Astrocyte (in vitro differentiated cells and primary cell): ENCODE measurements around the gene ARAP1. TPM values are rescaled to one million over a fixed set of nuclear protein-coding genes. Genes with fewer than 3 reads are reported as not detected.

Experiments used
- DNase-seq: peaks from one replicate; pipeline ENCODE4 v3.0.0-alpha.2; 2010; ENCODE audit warnings: low read depth
- FAIRE-seq: peaks from 2 replicates; lab custom pipeline; 2011; peaks lifted over from hg19 to GRCh38; lab: Jason Lieb, UNC
- H2AFZ ChIP-seq: 2 replicates; pipeline ENCODE4 v1.6.0; 2012; ENCODE audit warnings: low read depth, low read length, inconsistent platforms
- H3K27ac ChIP-seq: 2 replicates; pipeline ENCODE4 v1.5.1; 2011; ENCODE audit warnings: low read depth, low read length, inconsistent platforms
- H3K27me3 ChIP-seq: 2 replicates; pipeline ENCODE4 v1.6.0; 2011; ENCODE audit warnings: low read length, inconsistent platforms; ENCODE audit not compliant: insufficient read depth
- H3K36me3 ChIP-seq: 2 replicates; pipeline ENCODE4 v1.5.1; 2011; ENCODE audit warnings: low read length, inconsistent platforms; ENCODE audit not compliant: insufficient read depth
- H3K4me1 ChIP-seq: 2 replicates; pipeline ENCODE4 v1.5.1; 2011; ENCODE audit warnings: low read length, inconsistent platforms; ENCODE audit not compliant: insufficient read depth
- H3K4me2 ChIP-seq: 2 replicates; pipeline ENCODE4 v1.6.0; 2012; ENCODE audit warnings: low read length, inconsistent platforms
- H3K4me3 ChIP-seq: 2 replicates; pipeline ENCODE4 v1.5.1; 2011; ENCODE audit warnings: low read depth, mild to moderate bottlenecking, low read length, inconsistent platforms; ENCODE audit not compliant: insufficient read depth
- H3K79me2 ChIP-seq: 2 replicates; pipeline ENCODE4 v1.6.0; 2012; ENCODE audit warnings: mild to moderate bottlenecking, low read length, inconsistent platforms; ENCODE audit not compliant: insufficient read depth
- H3K9ac ChIP-seq: 2 replicates; pipeline ENCODE4 v1.6.0; 2012; ENCODE audit warnings: mild to moderate bottlenecking, low read length, inconsistent platforms
- H3K9me3 ChIP-seq: 2 replicates; pipeline ENCODE4 v1.5.1; 2012; ENCODE audit warnings: low read depth, mild to moderate bottlenecking, low read length, inconsistent platforms; ENCODE audit not compliant: insufficient read depth
- H4K20me1 ChIP-seq: 2 replicates; pipeline ENCODE4 v1.6.0; 2012; ENCODE audit warnings: low read length, inconsistent platforms; ENCODE audit not compliant: insufficient read depth
- H3K27ac Mint-ChIP-seq: one replicate; pipeline ENCODE4 v1.8.0; 2021; ENCODE audit warnings: mild to moderate bottlenecking, mixed read lengths; ENCODE audit not compliant: unreplicated experiment
- H3K27me3 Mint-ChIP-seq: one replicate; pipeline ENCODE4 v1.8.0; 2021; ENCODE audit warnings: low read depth, mixed read lengths; ENCODE audit not compliant: unreplicated experiment
- H3K36me3 Mint-ChIP-seq: one replicate; pipeline ENCODE4 v1.8.0; 2021; ENCODE audit warnings: low read depth, mixed read lengths; ENCODE audit not compliant: unreplicated experiment
- H3K4me1 Mint-ChIP-seq: one replicate; pipeline ENCODE4 v1.8.0; 2021; ENCODE audit warnings: low read depth, mixed read lengths; ENCODE audit not compliant: unreplicated experiment
- H3K4me3 Mint-ChIP-seq: one replicate; pipeline ENCODE4 v1.8.0; 2021; ENCODE audit warnings: mild to moderate bottlenecking, moderate library complexity, mixed read lengths; ENCODE audit not compliant: unreplicated experiment
- H3K9me3 Mint-ChIP-seq: one replicate; pipeline ENCODE4 v1.8.0; 2021; ENCODE audit warnings: mild to moderate bottlenecking, mixed read lengths; ENCODE audit not compliant: unreplicated experiment
- CTCF ChIP-seq: IDR thresholded peaks from 2 replicates; pipeline ENCODE4 v1.5.1; 2011; ENCODE audit warnings: low read depth, mild to moderate bottlenecking, inconsistent platforms, low read length, moderate library complexity; ENCODE audit not compliant: insufficient read depth
- EZH2 ChIP-seq: IDR thresholded peaks from 2 replicates; pipeline ENCODE4 v1.6.1; 2012; ENCODE audit warnings: mild to moderate bottlenecking, low read length, inconsistent platforms; ENCODE audit not compliant: insufficient read depth
- total RNA-seq: library from RNA; stranded (reverse); gene quantifications from 2 replicates; pipeline ENCODE4 v1.2.1, GENCODE V29; 2021

The ARAP1 gene
- total RNA-seq, 1 donor from 2014 or later = 31.9 TPM

DNA sequence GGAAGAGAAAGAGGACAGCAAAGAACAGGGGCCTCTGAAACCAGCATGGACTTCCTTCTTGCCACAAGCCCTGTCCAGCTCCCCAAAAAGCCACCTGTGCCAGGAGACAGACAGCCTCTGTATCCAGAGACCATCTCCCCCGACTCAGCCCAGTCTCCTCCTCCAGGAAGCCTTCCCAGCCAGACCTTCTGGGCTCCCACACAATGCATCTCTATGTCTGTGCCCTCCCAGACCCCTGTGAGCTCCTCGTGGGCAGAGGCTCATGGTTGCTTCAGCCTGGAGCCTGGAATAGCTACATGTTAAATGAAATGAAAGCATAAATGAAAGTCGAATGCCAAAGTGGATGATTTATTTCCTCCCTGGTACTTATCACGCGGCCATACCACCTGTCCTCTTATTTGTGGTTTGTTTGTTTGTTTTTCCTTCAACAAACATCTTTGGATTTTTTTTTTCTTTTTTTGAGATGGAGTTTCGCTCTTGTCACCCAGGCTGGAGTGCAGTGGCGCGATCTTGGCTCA, 7.3 kb upstream of the ARAP1 start:
- Histone ChIP-seq H3K4me1 (peaks cover 24% of the 10 kb centered on the region), H3K4me2 (peak overlapping the region; percentile 79), H3K9ac (peak overlapping the region; percentile 80), H3K27me3 (no peaks in the 10 kb centered on the region), H3K9me3 (no peaks in the 10 kb centered on the region), H3K27ac (peak overlapping the region; percentile 96), H3K4me3 (no peak overlapping the region), H2AFZ (peak overlapping the region; percentile 14), H3K36me3 (no peaks in the 10 kb centered on the region), H3K79me2 (no peaks in the 10 kb centered on the region), H4K20me1 (no peaks in the 10 kb centered on the region)
- H3K27ac Mint-ChIP-seq = no peak overlapping the region
- no peak for TF ChIP-seq EZH2
- no peak for TF ChIP-seq CTCF
- DNase-seq (peak; percentile 20), FAIRE-seq (no peak)
- peaks cover 21% of the 10 kb centered on the region for H3K9me3 Mint-ChIP-seq
- H3K4me1 Mint-ChIP-seq = peaks cover 27% of the 10 kb centered on the region
- peaks cover 44% of the 10 kb centered on the region for H3K36me3 Mint-ChIP-seq
- peak overlapping the region; percentile 18 for H3K4me3 Mint-ChIP-seq
- no peaks in the 10 kb centered on the region for H3K27me3 Mint-ChIP-seq

- Histone ChIP-seq H3K4me3 (no peak overlapping the region), H3K79me2 (no peaks in the 10 kb centered on the region), H3K36me3 (no peaks in the 10 kb centered on the region), H4K20me1 (no peaks in the 10 kb centered on the region), H3K27ac (peak overlapping the region; percentile 96), H3K9ac (peak overlapping the region; percentile 80), H3K9me3 (no peaks in the 10 kb centered on the region), H2AFZ (peak overlapping the region; percentile 14), H3K4me2 (peak overlapping the region; percentile 79), H3K4me1 (peaks cover 24% of the 10 kb centered on the region), H3K27me3 (no peaks in the 10 kb centered on the region)
- Mint-ChIP-seq H3K27me3 (no peaks in the 10 kb centered on the region), H3K4me3 (no peak overlapping the region), H3K9me3 (peaks cover 21% of the 10 kb centered on the region), H3K36me3 (peaks cover 47% of the 10 kb centered on the region), H3K27ac (peak overlapping the region; percentile 51), H3K4me1 (peaks cover 27% of the 10 kb centered on the region)
- TF ChIP-seq EZH2 (no peak), CTCF (no peak)
- FAIRE-seq (peak; percentile 20), DNase-seq (peak; percentile 93)
Measured at GRCh38 chr11:72758690-72759389, 6.6 kb upstream of the ARAP1 start.

- DNase-seq = peak; percentile 83
- Histone ChIP-seq H3K4me3 (no peak overlapping the region), H3K27me3 (no peaks in the 10 kb centered on the region), H4K20me1 (no peaks in the 10 kb centered on the region), H3K4me2 (peak overlapping the region; percentile 79), H3K9me3 (no peaks in the 10 kb centered on the region), H3K36me3 (no peaks in the 10 kb centered on the region), H3K9ac (peak overlapping the region; percentile 80), H3K27ac (peak overlapping the region; percentile 96), H3K79me2 (no peaks in the 10 kb centered on the region), H2AFZ (no peak overlapping the region), H3K4me1 (peaks cover 24% of the 10 kb centered on the region)
- Mint-ChIP-seq H3K27me3 (no peaks in the 10 kb centered on the region), H3K27ac (peak overlapping the region; percentile 51), H3K36me3 (peaks cover 47% of the 10 kb centered on the region), H3K4me3 (no peak overlapping the region), H3K4me1 (peaks cover 27% of the 10 kb centered on the region), H3K9me3 (peaks cover 21% of the 10 kb centered on the region)
- FAIRE-seq = no peak
- TF ChIP-seq EZH2 (no peak), CTCF (no peak)
Measured at GRCh38 chr11:72758304-72758689, 6.1 kb upstream of the ARAP1 start.
